ENCODE data around the gene CCDC127.
"Not testable (repeated sequence)": the region's sequence is repeated elsewhere in the genome, so short reads cannot be mapped to it uniquely, and the experiment has no call there.

Gene CCDC127

GRCh38 chr5:204001-204400 lies 14.0 kb downstream of the CCDC127 start:
- DNase-seq (ENCODE audit: low read depth in 1 of 2, low spot score in 1 of 2), result no peak

DNA sequence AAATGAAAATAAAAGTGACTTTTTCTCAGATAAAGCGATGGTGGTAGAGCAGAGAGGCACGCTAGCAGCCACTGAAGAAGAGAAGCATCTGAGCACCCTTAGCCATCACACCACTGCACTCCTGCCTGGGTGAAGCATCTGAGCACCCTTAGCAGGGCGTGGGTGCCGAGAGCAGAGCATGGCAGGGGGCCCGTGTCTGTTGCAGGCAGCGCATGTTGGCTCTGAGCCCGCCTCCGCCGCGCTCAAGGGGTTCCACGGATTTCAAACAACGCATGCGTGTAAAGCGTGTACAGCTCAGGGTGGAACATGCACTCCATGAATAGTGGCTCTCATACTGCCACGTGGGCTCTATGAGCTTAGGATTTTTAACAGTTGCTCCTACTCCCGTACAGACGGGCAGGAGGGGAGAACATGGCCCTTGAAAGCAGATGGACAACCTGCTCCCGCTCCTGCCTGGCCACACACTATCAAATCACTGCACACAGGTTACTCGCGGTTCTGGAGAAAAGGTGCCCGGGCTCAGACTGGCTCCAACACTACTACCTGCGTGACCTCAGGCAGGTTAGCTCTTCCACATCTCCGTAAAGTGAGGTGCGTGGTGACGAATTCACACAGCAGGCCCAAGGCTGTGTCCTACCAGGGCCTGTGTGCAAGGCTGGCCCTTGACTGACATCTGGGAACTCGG lies 14.6 kb downstream of the CCDC127 start:
- no peak for DNase-seq (ENCODE audit: low read depth in 1 of 2, low spot score in 1 of 2)

- no peak for DNase-seq (ENCODE audit: low read depth in 1 of 2, low spot score in 1 of 2)
These were observed 16.3 kb downstream of the CCDC127 start for GRCh38 chr5:201672-202071.

DNA sequence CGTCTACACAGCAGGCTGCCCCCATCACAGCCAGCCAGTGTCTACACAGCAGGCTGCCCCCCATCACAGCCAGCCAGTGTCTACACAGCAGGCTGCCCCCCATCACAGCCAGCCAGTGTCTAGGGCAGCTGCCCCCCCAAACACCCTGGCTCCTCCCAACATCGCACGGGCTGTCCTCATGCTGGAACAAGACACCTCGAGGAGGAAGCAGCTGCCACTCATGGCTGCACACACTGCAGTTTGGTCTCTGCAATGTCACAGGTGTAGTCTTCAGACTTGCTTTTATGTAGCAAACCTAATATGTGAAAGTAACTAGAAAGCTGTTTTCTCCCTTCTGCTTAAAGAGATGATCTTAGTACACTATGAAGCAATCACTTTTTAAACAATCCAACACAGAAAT lies 17.0 kb downstream of the CCDC127 start:
- no peak for DNase-seq (ENCODE audit: low read depth in 1 of 2, low spot score in 1 of 2)

DNA sequence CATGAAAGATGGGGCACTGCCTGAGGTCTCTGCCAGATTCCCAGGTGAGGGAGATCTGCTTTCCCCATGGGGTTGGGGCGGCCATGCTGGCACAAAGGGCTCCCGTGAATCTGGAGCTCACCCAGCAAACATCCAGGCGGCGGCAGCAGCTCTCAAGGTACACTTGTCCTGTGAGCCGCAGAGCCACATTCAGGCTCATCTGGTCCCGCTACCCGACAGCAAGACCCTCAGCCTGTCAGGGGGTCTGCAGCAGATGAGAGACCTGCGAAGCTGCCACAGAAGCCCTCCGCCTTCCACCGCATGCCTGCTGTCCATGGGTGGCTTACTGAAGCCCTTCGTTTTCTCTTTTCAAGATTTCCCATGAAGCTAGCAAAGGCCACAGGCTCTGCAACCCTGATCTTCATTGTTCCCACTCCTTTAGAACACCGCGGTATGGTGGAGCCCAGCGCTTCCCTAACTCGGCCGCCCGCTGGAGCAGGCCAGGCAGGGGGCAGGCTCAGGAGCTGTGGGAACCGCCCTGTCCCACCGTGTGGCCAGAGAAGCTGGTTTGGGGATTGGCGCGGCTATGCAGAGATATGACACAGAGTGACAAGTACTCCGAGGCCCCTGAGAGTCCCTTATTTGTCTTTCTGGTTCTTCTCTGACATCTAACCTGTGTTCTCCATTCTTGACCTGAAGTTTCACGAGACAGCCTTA lies 17.9 kb downstream of the CCDC127 start:
- DNase-seq (ENCODE audit: low read depth in 1 of 2, low spot score in 1 of 2), result no peak

DNA sequence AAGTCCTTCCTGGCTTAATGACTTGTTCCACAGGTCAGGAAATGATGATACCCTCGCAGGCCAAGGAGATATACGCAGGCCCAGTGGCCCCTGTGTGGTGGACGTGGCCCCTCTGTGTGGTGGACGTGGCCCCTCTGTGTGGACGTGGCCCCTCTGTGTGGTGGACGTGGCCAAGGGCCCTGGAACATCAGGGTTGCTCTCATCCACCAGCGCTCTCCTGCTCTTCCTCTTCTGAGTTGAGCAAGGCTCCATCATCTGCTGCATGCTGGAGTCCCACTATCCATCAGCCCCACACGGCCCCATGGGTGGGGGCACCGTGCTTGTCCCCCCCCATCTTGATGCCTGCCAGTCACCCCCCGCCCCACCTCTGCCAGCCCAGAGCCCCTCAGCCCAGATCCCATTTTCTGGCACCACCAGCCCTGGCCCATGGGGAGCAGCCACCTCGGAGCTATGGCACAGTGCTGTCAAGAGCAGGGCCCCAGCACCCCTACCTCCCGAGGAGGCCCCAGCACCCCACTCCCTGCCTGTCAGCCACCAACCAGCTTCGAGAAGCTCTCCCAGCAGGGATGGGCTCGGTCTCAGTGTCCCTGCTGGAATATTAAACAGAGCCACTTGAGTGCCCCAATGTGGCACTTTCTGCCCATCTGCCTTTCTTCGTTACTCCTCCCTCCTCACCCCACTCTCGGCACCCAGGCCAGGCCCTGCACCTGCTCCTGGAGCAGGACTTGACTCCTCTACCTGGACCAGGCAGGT lies 18.6 kb downstream of the CCDC127 start:
- no peak for DNase-seq (ENCODE audit: low read depth in 1 of 2, low spot score in 1 of 2)

DNA sequence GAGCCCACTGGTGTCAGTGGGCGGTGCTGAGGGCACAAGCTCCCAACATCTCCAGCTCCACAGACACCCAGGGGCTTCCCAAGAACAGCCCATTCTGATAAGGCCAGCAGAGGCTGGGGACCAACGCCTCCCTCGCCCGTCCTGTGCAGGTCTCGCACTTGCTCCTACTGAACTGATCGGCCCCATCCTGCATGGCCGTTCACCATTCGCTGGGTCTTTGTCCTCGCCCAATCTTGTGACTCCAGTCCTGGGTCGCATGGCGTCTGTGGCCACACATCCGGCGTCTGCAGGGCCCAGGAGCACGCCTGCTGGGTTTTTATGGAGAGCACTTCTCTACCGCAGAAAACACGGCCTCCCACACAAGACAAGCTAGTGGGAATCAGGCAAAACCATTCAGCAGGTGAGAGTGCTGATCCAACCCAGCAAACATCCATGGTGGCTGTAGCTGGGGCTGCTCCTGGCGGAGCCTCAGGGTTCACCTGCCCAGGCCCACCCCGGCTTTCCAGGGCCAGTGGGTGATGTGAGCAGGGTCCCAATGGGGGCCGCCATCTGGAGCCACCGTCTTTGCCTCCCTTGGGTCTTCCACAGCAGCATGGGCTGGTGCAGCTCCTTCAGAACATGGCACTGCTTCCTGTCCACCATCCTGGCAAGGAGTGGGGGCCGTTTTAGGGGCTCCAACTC lies 19.3 kb downstream of the CCDC127 start:
- DNase-seq (ENCODE audit: low read depth in 1 of 2, low spot score in 1 of 2), result no peak

DNA sequence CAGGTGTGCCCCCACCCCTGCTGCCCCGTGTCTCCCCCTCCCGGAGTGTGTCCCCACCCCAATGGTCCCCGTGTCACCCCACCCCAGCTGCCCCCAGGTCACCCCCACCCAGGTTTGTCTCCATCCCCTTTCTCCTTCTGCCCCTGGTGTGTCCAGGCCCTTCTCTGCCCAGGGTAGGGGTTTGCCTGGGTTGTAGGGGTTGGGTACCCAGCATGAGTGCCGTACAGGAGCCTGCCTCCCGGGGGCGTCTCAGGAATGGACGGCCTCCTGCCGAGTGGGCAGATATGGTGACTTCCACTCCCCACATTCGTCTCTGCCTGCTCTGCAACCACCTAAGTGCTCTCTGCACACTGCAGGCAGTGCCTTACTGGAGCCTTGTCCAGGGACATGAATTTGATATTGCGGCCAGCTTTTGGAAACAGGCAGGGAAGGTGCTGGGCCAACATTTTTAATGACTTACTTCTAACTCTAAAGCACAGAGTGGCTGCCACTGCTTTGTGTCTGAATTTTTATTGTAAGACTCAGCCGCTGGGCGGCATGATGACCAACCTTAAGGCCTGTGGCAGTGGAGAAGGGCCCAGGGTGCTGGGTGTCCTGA lies 20.0 kb downstream of the CCDC127 start:
- DNase-seq (ENCODE audit: low read depth in 1 of 2, low spot score in 1 of 2), result no peak

GRCh38 chr5:197031-197430 lies 20.9 kb downstream of the CCDC127 start:
- DNase-seq (ENCODE audit: low read depth in 1 of 2, low spot score in 1 of 2), result not testable (repeated sequence)

DNA sequence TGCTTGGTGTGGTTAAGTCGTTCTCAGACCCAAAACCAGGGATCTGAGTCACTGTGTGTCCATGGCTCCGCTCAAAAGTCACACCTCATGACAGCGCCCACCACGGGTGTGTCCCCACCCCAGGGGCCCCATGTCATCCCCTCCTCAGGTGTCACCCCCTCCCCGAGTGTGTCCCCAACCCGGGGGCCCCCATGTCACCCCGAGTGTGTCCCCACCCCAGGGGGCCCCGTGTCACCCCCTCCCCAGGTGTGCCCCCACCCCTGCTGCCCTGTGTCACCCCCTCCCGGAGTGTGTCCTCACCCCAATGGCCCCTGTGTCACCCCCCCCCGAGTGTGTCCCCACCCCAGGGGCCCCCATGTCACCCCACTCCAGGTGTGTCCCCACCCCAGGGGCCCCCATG lies 21.6 kb downstream of the CCDC127 start:
- DNase-seq (ENCODE audit: low read depth in 1 of 2, low spot score in 1 of 2), result no peak

DNA sequence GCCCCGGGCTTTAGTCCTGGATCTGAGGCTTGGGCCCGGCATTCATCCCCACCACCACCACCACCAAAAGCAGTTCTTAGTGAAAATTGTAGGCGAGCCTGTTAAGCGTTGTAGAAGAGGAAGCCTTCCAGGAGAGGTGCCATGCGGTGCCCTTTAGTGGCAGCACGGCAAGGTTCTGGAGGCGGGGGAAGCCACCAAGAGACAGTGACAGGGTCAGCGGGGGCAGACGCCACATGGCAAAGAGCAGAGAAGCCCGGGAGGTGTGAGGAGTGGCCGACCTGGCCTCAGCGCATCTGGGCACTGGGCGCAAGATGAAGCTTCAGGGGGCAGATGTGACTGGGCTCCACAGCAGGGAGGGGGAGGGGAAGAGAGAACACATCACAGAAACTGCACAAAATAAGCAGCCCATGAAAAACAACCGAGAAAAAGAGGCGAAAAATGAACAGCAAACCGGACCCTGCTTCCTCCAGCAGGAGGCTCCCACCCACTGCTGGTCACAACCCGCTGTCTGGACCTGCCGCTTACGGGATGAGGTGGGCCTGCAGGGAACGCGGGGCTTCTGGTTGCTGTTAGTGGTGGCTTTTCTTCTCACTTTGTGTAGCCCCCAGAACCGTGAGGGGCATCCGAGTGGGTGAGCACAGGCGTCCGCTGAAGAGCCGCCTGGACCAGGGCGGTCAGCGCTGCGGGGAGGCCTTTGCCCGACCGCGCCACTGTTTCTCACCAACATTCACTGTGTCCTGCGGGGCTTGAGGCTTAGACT lies 22.4 kb downstream of the CCDC127 start:
- DNase-seq (ENCODE audit: low read depth in 1 of 2, low spot score in 1 of 2), result no peak

GRCh38 chr5:194603-195209 lies 23.2 kb downstream of the CCDC127 start:
- DNase-seq (ENCODE audit: low read depth in 1 of 2, low spot score in 1 of 2), result no peak

GRCh38 chr5:194102-194501 lies 23.9 kb downstream of the CCDC127 start:
- no peak for DNase-seq (ENCODE audit: low read depth in 1 of 2, low spot score in 1 of 2)

GRCh38 chr5:192970-193831 lies 24.8 kb downstream of the CCDC127 start:
- no peak for DNase-seq (ENCODE audit: low read depth in 1 of 2, low spot score in 1 of 2)

- DNase-seq (ENCODE audit: low read depth in 1 of 2, low spot score in 1 of 2), result no peak
These were observed 25.3 kb downstream of the CCDC127 start for GRCh38 chr5:192691-192969.

GRCh38 chr5:191949-192690 lies 25.8 kb downstream of the CCDC127 start:
- DNase-seq (ENCODE audit: low read depth in 1 of 2, low spot score in 1 of 2), result no peak

GRCh38 chr5:191036-191948 lies 26.7 kb downstream of the CCDC127 start, which contains the start of gene LRRC14B:
Gene LRRC14B (plus strand): TSS chr5:191495. CDS start chr5:191539, 44 bp downstream.
- DNase-seq (ENCODE audit: low read depth in 1 of 2, low spot score in 1 of 2), result no peak

All from activated CD4-positive, alpha-beta T cell treated with anti-CD3 and anti-CD28 coated beads, Interleukin-2, amount 50 U/mL, for 24 hours (primary cell).